K562 (cell line): ENCODE results near the gene VARS1. TPM values are rescaled to one million over a fixed set of nuclear protein-coding genes. Genes with fewer than 3 reads are reported as not detected.

Source experiments
- ARNT ChIP-seq, 2 experiments: fragments of 450-650 bp; IDR thresholded peaks; 2 replicates each; pipeline ENCODE4 v1.6.1; 2016; ENCODE audit warnings: mild to moderate bottlenecking in 1 of 2
- CBX5 ChIP-seq: IDR thresholded peaks from 2 replicates; pipeline ENCODE4 v1.6.1; 2014; ENCODE audit warnings: low read depth, borderline replicate concordance
- E2F5 ChIP-seq: sonication (generic); formaldehyde crosslinking; IDR thresholded peaks from 2 replicates; pipeline ENCODE4 v1.8.0; 2022; ENCODE audit warnings: mild to moderate bottlenecking, missing genetic modification reagents
- ETV1 ChIP-seq: fragments of 450-650 bp; conservative IDR thresholded peaks from 2 replicates; pipeline ENCODE4 v1.6.1; 2016; ENCODE audit warnings: missing genetic modification characterization, control low read depth, low read depth, missing compliant biosample characterization
- FOSL1 ChIP-seq: fragments of 200-800 bp; sonication (Bioruptor generic); conservative IDR thresholded peaks from 2 replicates; pipeline ENCODE4 v1.6.1; 2016; ENCODE audit warnings: missing genetic modification characterization, missing compliant biosample characterization
- HNRNPK ChIP-seq: fragments of 200-400 bp; formaldehyde crosslinking; IDR thresholded peaks from one replicate; pipeline ENCODE4 v1.6.1; 2018; ENCODE audit warnings: mild to moderate bottlenecking, low read depth, low read length; ENCODE audit not compliant: poor library complexity, severe bottlenecking
- PHTF2 ChIP-seq: fragments of 250-450 bp; sonication (Bioruptor Pico); IDR thresholded peaks from 2 replicates; pipeline ENCODE4 v1.5.0; 2021; ENCODE audit warnings: mild to moderate bottlenecking
- RBM22 ChIP-seq: fragments of 200-400 bp; formaldehyde crosslinking; IDR thresholded peaks from 2 replicates; pipeline ENCODE4 v1.6.1; 2018; ENCODE audit warnings: low read length, low read depth; ENCODE audit not compliant: poor library complexity, severe bottlenecking
- SMARCC2 ChIP-seq: fragments of 450-650 bp; IDR thresholded peaks from 2 replicates; pipeline ENCODE4 v1.6.1; 2017; ENCODE audit warnings: antibody characterized with exemption, moderate library complexity, mild to moderate bottlenecking, low read depth
- SREBF1 ChIP-seq: fragments of 150-350 bp; IDR thresholded peaks from 2 replicates; pipeline ENCODE4 v1.6.1; 2014; ENCODE audit warnings: antibody characterized with exemption, low read depth, low read length, borderline replicate concordance
- SUPT5H ChIP-seq: fragments of 450-650 bp; IDR thresholded peaks from 2 replicates; pipeline ENCODE4 v1.6.1; 2016
- TRIM25 ChIP-seq: fragments of 450-650 bp; IDR thresholded peaks from 2 replicates; pipeline ENCODE4 v1.7.0; 2016; ENCODE audit warnings: borderline replicate concordance
- YY1 ChIP-seq, 3 experiments: IDR thresholded peaks; 2 replicates each; pipeline ENCODE4 v1.6.1; 2011; ENCODE audit warnings: low read length in 2 of 3, mild to moderate bottlenecking in 2 of 3, moderate library complexity in 2 of 3, borderline replicate concordance in 1 of 3, control low read depth in 1 of 3, low read depth in 1 of 3; ENCODE audit not compliant: insufficient read depth in 3 of 3, insufficient replicate concordance in 2 of 3, control insufficient read depth in 1 of 3, insufficient read length in 1 of 3; ENCODE audit errors: extremely low read depth in 1 of 3
- ZFX ChIP-seq: sonication (generic); formaldehyde crosslinking; IDR thresholded peaks from 2 replicates; pipeline ENCODE4 v1.8.0; 2022; ENCODE audit warnings: mild to moderate bottlenecking, missing genetic modification reagents, moderate library complexity
- ZNF280A ChIP-seq: fragments of 450-650 bp; IDR thresholded peaks from 2 replicates; pipeline ENCODE4 v1.6.1; 2018; ENCODE audit warnings: mild to moderate bottlenecking, low read depth; ENCODE audit not compliant: partially characterized antibody
- polyA plus RNA-seq, 8 experiments: library from polyadenylated mRNA; depleted of rRNA in 4 of 8; stranded (reverse) in 5 of 8; unstranded in 3 of 8; fragments of >200 nt; fragmentation: Nextera tagmentation in 2 of 8; fragmentation: Illumina TruSeq in 1 of 8; extraction: Ambion mirVana in 2 of 8; extraction: Trizol in 1 of 8; gene quantifications; 2 replicates each; pipeline versions ENCODE4 v1.2.1 to v1.2.3, GENCODE V29; 2011 to 2014; ENCODE audit warnings: inconsistent platforms in 1 of 8, missing spikeins in 1 of 8
- total RNA-seq, 7 experiments: library from RNA; depleted of rRNA in 6 of 7; stranded (reverse); fragments of >200 nt in 6 of 7; fragmentation: Illumina TruSeq in 2 of 7; extraction: Trizol in 2 of 7; gene quantifications; 2 replicates each; pipeline versions ENCODE4 v1.2.1 to v1.2.3, GENCODE V29; 2011 to 2021; ENCODE audit warnings: low replicate concordance in 1 of 7
- TF ChIP-seq, protein P1 (sequence below), 2 experiments: IDR thresholded peaks; 2 replicates each; pipeline ENCODE4 v1.6.1; 2012; ENCODE audit warnings: improper control_type of control experiment in 2 of 2, low read depth in 2 of 2, low read length in 2 of 2, borderline replicate concordance in 1 of 2
- TF ChIP-seq, protein P2 (sequence below): fragments of 450-650 bp; formaldehyde crosslinking; conservative IDR thresholded peaks from 2 replicates; pipeline ENCODE4 v1.4.0; 2022; ENCODE audit warnings: mild to moderate bottlenecking, missing genetic modification characterization

Gene VARS1
- total and polyA plus RNA-seq, 9 of the 15 experiments (the other 6 are each of a cell fraction or from before 2014, with no cell fraction given) = 2.9 to 488 (median 130) TPM

- TF ChIP-seq FOSL1 (tag) (peak; percentile 74), PHTF2 (CRISPR knock-in tag) (peak; percentile 50; the same call in 1 of the 2 replicates), ETV1 (tag) (peak; percentile 81), SREBF1 (no peak), TRIM25 (no peak; the same call in 1 of the 2 replicates), YY1 (IDR thresholded peaks at IDR 0.05; ENCODE audit: borderline replicate concordance in 1 of 3, control insufficient read depth in 1 of 3, extremely low read depth in 1 of 3, insufficient read depth in 3 of 3, insufficient read length in 1 of 3, insufficient replicate concordance in 2 of 3, low read depth in 1 of 3, low read length in 2 of 3) (peak; percentile 87 to 95 (median 93)), SUPT5H (peak; percentile 100), E2F5 (CRISPR knock-in tag) (peak; percentile 65; the same call in 1 of the 2 replicates), ZNF280A (no peak), SMARCC2 (peak; percentile 64), ZFX (CRISPR knock-in tag) (peak; percentile 91), RBM22 (peak; percentile 98), HNRNPK (peak; percentile 26), CBX5 (no peak), ARNT (IDR thresholded peaks at IDR 0.05) (peak; percentile 89 to 91)
- TF ChIP-seq, protein P1, sequence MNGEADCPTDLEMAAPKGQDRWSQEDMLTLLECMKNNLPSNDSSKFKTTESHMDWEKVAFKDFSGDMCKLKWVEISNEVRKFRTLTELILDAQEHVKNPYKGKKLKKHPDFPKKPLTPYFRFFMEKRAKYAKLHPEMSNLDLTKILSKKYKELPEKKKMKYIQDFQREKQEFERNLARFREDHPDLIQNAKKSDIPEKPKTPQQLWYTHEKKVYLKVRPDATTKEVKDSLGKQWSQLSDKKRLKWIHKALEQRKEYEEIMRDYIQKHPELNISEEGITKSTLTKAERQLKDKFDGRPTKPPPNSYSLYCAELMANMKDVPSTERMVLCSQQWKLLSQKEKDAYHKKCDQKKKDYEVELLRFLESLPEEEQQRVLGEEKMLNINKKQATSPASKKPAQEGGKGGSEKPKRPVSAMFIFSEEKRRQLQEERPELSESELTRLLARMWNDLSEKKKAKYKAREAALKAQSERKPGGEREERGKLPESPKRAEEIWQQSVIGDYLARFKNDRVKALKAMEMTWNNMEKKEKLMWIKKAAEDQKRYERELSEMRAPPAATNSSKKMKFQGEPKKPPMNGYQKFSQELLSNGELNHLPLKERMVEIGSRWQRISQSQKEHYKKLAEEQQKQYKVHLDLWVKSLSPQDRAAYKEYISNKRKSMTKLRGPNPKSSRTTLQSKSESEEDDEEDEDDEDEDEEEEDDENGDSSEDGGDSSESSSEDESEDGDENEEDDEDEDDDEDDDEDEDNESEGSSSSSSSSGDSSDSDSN (IDR thresholded peaks at IDR 0.05; ENCODE audit: borderline replicate concordance in 1 of 2, low read depth in 2 of 2, low read length in 2 of 2) = no peak
- TF ChIP-seq, protein P2, sequence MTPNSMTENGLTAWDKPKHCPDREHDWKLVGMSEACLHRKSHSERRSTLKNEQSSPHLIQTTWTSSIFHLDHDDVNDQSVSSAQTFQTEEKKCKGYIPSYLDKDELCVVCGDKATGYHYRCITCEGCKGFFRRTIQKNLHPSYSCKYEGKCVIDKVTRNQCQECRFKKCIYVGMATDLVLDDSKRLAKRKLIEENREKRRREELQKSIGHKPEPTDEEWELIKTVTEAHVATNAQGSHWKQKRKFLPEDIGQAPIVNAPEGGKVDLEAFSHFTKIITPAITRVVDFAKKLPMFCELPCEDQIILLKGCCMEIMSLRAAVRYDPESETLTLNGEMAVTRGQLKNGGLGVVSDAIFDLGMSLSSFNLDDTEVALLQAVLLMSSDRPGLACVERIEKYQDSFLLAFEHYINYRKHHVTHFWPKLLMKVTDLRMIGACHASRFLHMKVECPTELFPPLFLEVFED = peak; percentile 96
Observed at GRCh38 chr6:31834367-31835250, 39.1 kb upstream of the VARS1 start (continued).
